ENCODE results near the gene TRABD2B. TPM values are rescaled to one million over a fixed set of nuclear protein-coding genes. Genes with fewer than 3 reads are reported as not detected.

The TRABD2B gene
- total and polyA plus RNA-seq, 2 of the 13 experiments (the other 11 are each of a cell fraction or from before 2014, with no cell fraction given) = 0.04 TPM; not detected in 1

DNA sequence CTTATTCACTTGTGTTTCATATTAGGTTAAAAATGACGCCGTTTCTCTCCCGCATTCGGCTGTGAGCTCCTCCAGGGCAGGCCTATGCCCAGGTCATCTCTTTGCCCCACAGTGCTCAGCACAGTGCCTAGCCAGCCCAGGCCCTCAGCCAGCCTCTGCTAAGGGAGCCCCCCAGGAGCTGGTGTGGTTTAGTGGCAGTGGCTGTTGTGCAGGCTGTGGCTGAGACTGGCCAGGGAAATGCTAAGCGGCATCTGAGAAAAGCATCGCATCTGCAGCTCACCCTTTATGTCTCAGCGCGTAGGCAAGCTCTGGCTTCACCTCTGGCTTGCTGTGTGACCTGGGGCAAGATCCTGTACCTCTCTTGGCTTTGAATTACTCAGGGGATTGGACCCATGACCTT, 275.1 kb downstream of the TRABD2B start:
- no peaks in the 10 kb centered on the region for H3K79me2 ChIP-seq (ENCODE audit: insufficient read depth, low read length)
- DNase-seq (ENCODE audit: low spot score) (no peak), ATAC-seq (no peak), FAIRE-seq (no peak)
- ChIA-PET POLR2A (no interaction called here), CTCF (ENCODE audit: low intra/inter-chr PET ratio, low total read pairs) (no interaction called here)
- no peaks in the 10 kb centered on the region for H3K36me3 ChIP-seq (replicated peaks in 1 of 2; ENCODE audit: control insufficient read depth in 1 of 2, insufficient read depth in 2 of 2, low read length in 2 of 2)
- no peak overlapping the region for H3K9ac ChIP-seq (ENCODE audit: insufficient read depth, low read depth, low read length)
- H3K27ac ChIP-seq (ENCODE audit: extremely low read length, insufficient read depth, low read length) = no peak overlapping the region
- intact Hi-C loops (cut with micrococcal nuclease; ENCODE audit: unreplicated experiment) = no loop called here
- WGBS (ENCODE audit: low lambda C conversion rate) = 38% methylated on average over 4 of the region's 8 CpGs
- H3K9me3 ChIP-seq (ENCODE audit: low read length) = no peaks in the 10 kb centered on the region
- no peak overlapping the region for H2AFZ ChIP-seq (ENCODE audit: low read length)
- H3K4me3 ChIP-seq (replicated peaks in 1 of 3; ENCODE audit: insufficient read depth in 1 of 3, low read depth in 2 of 3, low read length in 3 of 3) = no peak overlapping the region
- H3K27me3 ChIP-seq (ENCODE audit: control insufficient read depth in 1 of 2, insufficient read depth in 2 of 2, low read length in 2 of 2) = peaks cover 7 to 76% of the 10 kb centered on the region in 2 experiments; a peak in 3 of 5 replicates
- BruUV-seq (replicated peaks) = no TSS peak
- TF ChIP-seq MTF2 (CRISPR knock-in tag; IDR thresholded peaks at IDR 0.05; ENCODE audit: borderline replicate concordance) = no peak
- TF ChIP-seq TARDBP (CRISPR knock-in tag; IDR thresholded peaks at IDR 0.05) = no peak
- TF ChIP-seq MAFK (conservative IDR thresholded peaks at IDR 0.05 in 1 of 2, IDR thresholded peaks at IDR 0.05 in 1 of 2; ENCODE audit: low read length in 2 of 2) = no peak
- in situ Hi-C loops (cut with HindIII; ENCODE audit: extremely low pct_ligation_motif_present, low pct_unique_long_range_greater_than_20kb) = loop anchor here (25.0 kb wide), 1 partner anchor 535 kb away; the partner anchor contains the start of gene PDZK1IP1
- H4K20me1 ChIP-seq (ENCODE audit: insufficient read depth, low read length) = peaks cover 2% of the 10 kb centered on the region; the same call in 1 of the 2 replicates
- H3K4me1 ChIP-seq (ENCODE audit: insufficient read depth, low read length) = peaks cover 17% of the 10 kb centered on the region; the same call in 1 of the 2 replicates
- no peak overlapping the region for H3K4me2 ChIP-seq (ENCODE audit: low read depth, low read length)

DNA sequence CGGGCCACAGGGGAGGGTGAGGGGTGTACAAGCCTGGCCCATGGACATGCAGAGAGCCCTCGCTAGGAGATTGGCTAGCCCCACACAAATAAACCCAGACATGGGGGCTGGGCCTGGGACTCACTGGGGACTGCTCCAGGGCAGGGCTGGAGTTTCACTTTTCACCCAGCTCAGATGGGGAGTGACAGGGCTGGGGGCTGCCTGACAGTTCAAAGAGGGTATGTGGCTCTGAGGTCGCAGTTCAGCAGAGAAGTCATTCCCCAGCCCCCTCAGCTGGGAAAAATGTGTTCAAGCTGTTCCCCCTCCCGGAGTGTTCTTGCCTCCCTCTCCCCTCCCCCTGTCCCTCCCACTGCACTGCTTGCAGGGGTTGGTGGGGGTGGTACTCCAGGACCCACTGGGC, 277.1 kb downstream of the TRABD2B start:
- H3K27ac ChIP-seq (ENCODE audit: extremely low read length, insufficient read depth, low read length) = no peak overlapping the region
- H3K4me3 ChIP-seq (replicated peaks in 1 of 3; ENCODE audit: insufficient read depth in 1 of 3, low read depth in 2 of 3, low read length in 3 of 3) = no peak overlapping the region
- no peak overlapping the region for H3K4me2 ChIP-seq (ENCODE audit: low read depth, low read length)
- H3K79me2 ChIP-seq (ENCODE audit: insufficient read depth, low read length) = no peaks in the 10 kb centered on the region
- TF ChIP-seq, protein P1, sequence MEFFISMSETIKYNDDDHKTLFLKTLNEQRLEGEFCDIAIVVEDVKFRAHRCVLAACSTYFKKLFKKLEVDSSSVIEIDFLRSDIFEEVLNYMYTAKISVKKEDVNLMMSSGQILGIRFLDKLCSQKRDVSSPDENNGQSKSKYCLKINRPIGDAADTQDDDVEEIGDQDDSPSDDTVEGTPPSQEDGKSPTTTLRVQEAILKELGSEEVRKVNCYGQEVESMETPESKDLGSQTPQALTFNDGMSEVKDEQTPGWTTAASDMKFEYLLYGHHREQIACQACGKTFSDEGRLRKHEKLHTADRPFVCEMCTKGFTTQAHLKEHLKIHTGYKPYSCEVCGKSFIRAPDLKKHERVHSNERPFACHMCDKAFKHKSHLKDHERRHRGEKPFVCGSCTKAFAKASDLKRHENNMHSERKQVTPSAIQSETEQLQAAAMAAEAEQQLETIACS (CRISPR knock-in tag; IDR thresholded peaks at IDR 0.05) = no peak
- TF ChIP-seq ZNF772 (CRISPR knock-in tag; IDR thresholded peaks at IDR 0.05) = no peak
- TF ChIP-seq, protein P2, sequence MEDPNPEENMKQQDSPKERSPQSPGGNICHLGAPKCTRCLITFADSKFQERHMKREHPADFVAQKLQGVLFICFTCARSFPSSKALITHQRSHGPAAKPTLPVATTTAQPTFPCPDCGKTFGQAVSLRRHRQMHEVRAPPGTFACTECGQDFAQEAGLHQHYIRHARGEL (CRISPR knock-in tag; IDR thresholded peaks at IDR 0.05) = no peak
- TF ChIP-seq, protein P3, sequence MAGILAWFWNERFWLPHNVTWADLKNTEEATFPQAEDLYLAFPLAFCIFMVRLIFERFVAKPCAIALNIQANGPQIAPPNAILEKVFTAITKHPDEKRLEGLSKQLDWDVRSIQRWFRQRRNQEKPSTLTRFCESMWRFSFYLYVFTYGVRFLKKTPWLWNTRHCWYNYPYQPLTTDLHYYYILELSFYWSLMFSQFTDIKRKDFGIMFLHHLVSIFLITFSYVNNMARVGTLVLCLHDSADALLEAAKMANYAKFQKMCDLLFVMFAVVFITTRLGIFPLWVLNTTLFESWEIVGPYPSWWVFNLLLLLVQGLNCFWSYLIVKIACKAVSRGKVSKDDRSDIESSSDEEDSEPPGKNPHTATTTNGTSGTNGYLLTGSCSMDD (CRISPR knock-in tag; IDR thresholded peaks at IDR 0.05) = no peak
- TF ChIP-seq HNRNPL (IDR thresholded peaks at IDR 0.05; ENCODE audit: low read depth, low read length) = no peak
- no peak for TF ChIP-seq ZEB1 (IDR thresholded peaks at IDR 0.05; ENCODE audit: insufficient replicate concordance, low read depth)
- no peak for TF ChIP-seq ZNF34 (CRISPR knock-in tag; IDR thresholded peaks at IDR 0.05; ENCODE audit: borderline replicate concordance)
- no peak for TF ChIP-seq FIP1L1 (IDR thresholded peaks at IDR 0.05; ENCODE audit: borderline replicate concordance, insufficient read depth, low read depth, low read length)
- TF ChIP-seq, protein P4, sequence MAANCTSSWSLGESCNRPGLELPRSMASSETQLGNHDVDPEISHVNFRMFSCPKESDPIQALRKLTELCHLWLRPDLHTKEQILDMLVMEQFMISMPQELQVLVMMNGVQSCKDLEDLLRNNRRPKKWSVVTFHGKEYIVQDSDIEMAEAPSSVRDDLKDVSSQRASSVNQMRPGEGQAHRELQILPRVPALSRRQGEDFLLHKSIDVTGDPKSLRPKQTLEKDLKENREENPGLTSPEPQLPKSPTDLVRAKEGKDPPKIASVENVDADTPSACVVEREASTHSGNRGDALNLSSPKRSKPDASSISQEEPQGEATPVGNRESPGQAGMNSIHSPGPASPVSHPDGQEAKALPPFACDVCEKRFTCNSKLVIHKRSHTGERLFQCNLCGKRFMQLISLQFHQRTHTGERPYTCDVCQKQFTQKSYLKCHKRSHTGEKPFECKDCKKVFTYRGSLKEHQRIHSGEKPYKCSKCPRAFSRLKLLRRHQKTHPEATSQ (CRISPR knock-in tag; IDR thresholded peaks at IDR 0.05; ENCODE audit: borderline replicate concordance) = no peak
- TF ChIP-seq, protein P5, sequence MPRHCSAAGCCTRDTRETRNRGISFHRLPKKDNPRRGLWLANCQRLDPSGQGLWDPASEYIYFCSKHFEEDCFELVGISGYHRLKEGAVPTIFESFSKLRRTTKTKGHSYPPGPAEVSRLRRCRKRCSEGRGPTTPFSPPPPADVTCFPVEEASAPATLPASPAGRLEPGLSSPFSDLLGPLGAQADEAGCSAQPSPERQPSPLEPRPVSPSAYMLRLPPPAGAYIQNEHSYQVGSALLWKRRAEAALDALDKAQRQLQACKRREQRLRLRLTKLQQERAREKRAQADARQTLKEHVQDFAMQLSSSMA (CRISPR knock-in tag; IDR thresholded peaks at IDR 0.05) = no peak
- no peak for TF ChIP-seq HCFC1 (IDR thresholded peaks at IDR 0.05; ENCODE audit: low read depth, low read length)
- no peak overlapping the region for H3K9ac ChIP-seq (ENCODE audit: insufficient read depth, low read depth, low read length)
- DNase-seq (ENCODE audit: low spot score) = no peak
- no peak for FAIRE-seq
- no TSS peak for BruUV-seq (replicated peaks)
- H3K9me3 ChIP-seq (ENCODE audit: low read length) = no peaks in the 10 kb centered on the region
- WGBS (ENCODE audit: low lambda C conversion rate) = no CpG with 5 or more reads among the region's 4 CpGs
- POLR2A ChIA-PET = no interaction called here
- H3K4me1 ChIP-seq (ENCODE audit: insufficient read depth, low read length) = peaks cover 7% of the 10 kb centered on the region; the same call in 1 of the 2 replicates
- peaks cover 2% of the 10 kb centered on the region; the same call in 1 of the 2 replicates for H4K20me1 ChIP-seq (ENCODE audit: insufficient read depth, low read length)
- intact Hi-C loops (cut with micrococcal nuclease; ENCODE audit: unreplicated experiment) (no loop called here), in situ Hi-C loops (cut with HindIII; ENCODE audit: extremely low pct_ligation_motif_present, low pct_unique_long_range_greater_than_20kb) (loop anchor here (25.0 kb wide), 1 partner anchor 533 kb away; the partner anchor contains the start of gene PDZK1IP1)
- H2AFZ ChIP-seq (ENCODE audit: low read length) = no peak overlapping the region
- H3K27me3 ChIP-seq (ENCODE audit: control insufficient read depth in 1 of 2, insufficient read depth in 2 of 2, low read length in 2 of 2) = peaks cover 2 to 65% of the 10 kb centered on the region in 2 experiments; a peak in 3 of 5 replicates
- CTCF ChIA-PET (ENCODE audit: low intra/inter-chr PET ratio, low total read pairs) = no interaction called here
- no peaks in the 10 kb centered on the region for H3K36me3 ChIP-seq (replicated peaks in 1 of 2; ENCODE audit: control insufficient read depth in 1 of 2, insufficient read depth in 2 of 2, low read length in 2 of 2)
- ATAC-seq = no peak
